Stomach smooth muscle (tissue), 2 donors: Measurements from ENCODE around the gene TUBGCP3.

Source experiments
- H3K27ac ChIP-seq: one replicate; pipeline ENCODE4 v1.7.0; 2013; ENCODE audit warnings: mild to moderate bottlenecking, low read length, inconsistent platforms
- H3K27me3 ChIP-seq, 2 donors: one replicate each; pipeline ENCODE4 v1.7.0; 2013; ENCODE audit warnings: low read length in 2 of 2; ENCODE audit not compliant: insufficient read depth in 2 of 2, control insufficient read depth in 1 of 2
- H3K36me3 ChIP-seq, 2 donors: one replicate each; pipeline ENCODE4 v1.7.0; 2013; ENCODE audit warnings: low read length in 2 of 2; ENCODE audit not compliant: control insufficient read depth in 2 of 2, insufficient read depth in 2 of 2
- H3K4me1 ChIP-seq: one replicate; pipeline ENCODE4 v1.7.0; 2013; ENCODE audit warnings: low read length; ENCODE audit not compliant: control insufficient read depth, insufficient read depth
- H3K4me3 ChIP-seq, 2 donors: one replicate each; pipeline ENCODE4 v1.7.0; 2013; ENCODE audit warnings: low read length in 2 of 2
- H3K9ac ChIP-seq, 2 donors: one replicate each; pipeline ENCODE4 v1.7.0; 2013; ENCODE audit warnings: low read length in 2 of 2, mild to moderate bottlenecking in 1 of 2
- H3K9me3 ChIP-seq, 2 donors: one replicate each; pipeline ENCODE4 v1.7.0; 2013; ENCODE audit warnings: low read length in 2 of 2; ENCODE audit not compliant: control insufficient read depth in 2 of 2
- donor health status: healthy.
- donor health status: Pancreatic carcinoma.

TUBGCP3 gene

DNA sequence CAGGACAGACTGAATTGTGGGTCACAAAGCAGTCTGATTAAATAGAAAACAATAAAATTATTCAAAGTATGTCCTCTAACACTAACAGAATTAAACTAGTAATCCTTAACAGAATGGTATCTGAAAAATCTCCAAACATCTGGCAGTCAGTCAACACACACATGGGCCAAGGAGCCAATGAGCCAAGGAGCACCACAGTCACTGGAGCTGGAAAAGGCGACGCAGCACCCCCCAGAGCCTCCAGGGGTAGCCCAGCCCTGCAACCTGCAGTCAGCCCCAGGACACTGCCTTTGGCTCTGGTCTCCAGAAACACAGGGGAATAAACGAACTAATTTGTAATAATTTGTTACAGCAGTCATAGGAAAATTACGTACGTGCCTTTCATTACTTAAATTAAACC, 12.3 kb downstream of the TUBGCP3 start:
- H3K27ac ChIP-seq: no peak overlapping the region

DNA sequence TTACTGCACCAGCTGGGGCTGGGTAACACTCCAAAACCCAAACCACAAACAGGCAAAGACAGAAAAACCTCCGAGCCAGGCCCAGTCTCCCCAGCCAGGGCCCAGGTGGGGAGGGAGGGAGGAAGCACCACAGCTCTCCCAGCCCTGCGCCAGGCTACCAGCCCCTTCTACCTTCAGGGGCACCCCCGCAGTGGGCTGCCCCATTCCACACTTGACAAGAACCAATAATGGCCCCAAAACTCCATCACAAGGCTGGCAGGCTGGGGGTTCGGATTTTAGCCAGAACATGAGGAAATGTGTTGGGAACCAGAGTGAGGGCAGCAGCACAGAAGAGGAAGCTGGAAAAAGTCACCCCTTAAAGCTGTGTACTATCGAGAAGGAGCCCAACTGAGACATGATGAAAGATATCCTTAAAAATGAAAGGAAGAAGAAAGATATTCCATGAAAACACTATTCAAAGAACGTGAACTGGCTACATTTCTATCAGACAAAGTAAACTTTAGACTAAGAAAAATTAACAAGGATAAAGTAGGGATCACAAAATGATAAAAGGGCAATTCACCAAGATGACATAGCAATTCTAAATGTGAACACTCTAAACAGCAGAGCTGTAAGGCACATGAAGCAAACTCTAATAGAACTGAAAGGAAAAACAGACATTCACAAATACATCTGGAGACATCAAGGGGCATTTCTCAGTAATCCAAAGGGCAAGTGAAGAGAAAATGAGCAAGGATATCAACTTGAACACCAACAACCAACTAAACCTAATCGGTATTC, 12.9 kb downstream of the TUBGCP3 start:
- Histone ChIP-seq H3K9ac (peak overlapping the region in 1 of 2 donors; percentile 29), H3K27ac (no peak overlapping the region), H3K9me3 (no peaks in the 10 kb centered on the region), H3K27me3 (no peaks in the 10 kb centered on the region), H3K4me3 (no peak overlapping the region), H3K36me3 (no peaks in the 10 kb centered on the region), H3K4me1 (peaks cover 10% of the 10 kb centered on the region)

More for the DNA sequence above, 12.3 kb downstream of the TUBGCP3 start:
- Histone ChIP-seq H3K9me3 (no peaks in the 10 kb centered on the region), H3K27me3 (no peaks in the 10 kb centered on the region), H3K36me3 (no peaks in the 10 kb centered on the region), H3K9ac (no peak overlapping the region), H3K4me3 (no peak overlapping the region), H3K4me1 (peaks cover 10% of the 10 kb centered on the region)

DNA sequence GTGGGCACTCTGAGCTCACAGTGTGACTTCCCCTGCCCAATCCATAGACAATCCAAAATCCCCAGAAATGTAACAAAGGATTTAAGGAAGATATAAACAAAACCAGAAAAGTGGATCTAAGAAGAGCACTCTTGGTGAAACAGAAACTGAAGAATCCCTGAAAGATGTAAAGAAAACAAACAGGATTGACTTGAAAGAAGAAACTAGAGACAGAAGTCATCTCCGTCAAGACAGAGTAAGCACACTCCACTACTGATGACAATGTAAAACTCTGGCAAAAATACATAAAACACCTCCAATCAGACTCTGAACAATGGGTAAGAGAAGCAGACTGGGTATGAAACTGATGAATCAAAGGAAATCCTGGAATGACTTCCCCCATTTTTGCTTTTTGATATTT, 13.5 kb downstream of the TUBGCP3 start:
- Histone ChIP-seq H3K27ac (no peak overlapping the region), H3K9me3 (no peaks in the 10 kb centered on the region), H3K36me3 (no peaks in the 10 kb centered on the region), H3K27me3 (no peaks in the 10 kb centered on the region), H3K4me1 (peaks cover 10% of the 10 kb centered on the region), H3K4me3 (no peak overlapping the region), H3K9ac (no peak overlapping the region)

DNA sequence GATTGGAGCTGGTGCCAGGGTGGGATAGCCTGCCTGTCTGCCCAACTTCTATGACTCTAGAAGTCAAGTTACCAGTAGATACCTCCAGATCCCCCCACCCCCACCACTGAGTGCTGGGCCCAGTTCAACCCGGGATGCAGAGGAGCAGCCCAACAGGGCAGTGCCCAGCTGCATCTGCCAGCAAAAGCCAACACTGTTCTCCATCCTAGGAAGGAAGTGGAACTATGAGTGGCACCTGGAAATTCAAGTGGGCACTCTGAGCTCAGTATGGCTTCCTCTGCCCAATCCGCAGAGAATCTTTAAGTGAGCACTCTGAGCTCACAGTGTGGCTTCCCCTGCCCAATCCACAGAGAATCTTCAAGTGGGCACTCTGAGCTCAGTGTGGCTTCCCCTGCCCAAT, 14.2 kb downstream of the TUBGCP3 start:
- Histone ChIP-seq H3K9me3 (no peaks in the 10 kb centered on the region), H3K36me3 (peaks cover under 1 to 1% of the 10 kb centered on the region in 2 donors), H3K4me1 (peaks cover 10% of the 10 kb centered on the region), H3K9ac (no peak overlapping the region), H3K4me3 (no peak overlapping the region), H3K27me3 (no peaks in the 10 kb centered on the region), H3K27ac (no peak overlapping the region)

DNA sequence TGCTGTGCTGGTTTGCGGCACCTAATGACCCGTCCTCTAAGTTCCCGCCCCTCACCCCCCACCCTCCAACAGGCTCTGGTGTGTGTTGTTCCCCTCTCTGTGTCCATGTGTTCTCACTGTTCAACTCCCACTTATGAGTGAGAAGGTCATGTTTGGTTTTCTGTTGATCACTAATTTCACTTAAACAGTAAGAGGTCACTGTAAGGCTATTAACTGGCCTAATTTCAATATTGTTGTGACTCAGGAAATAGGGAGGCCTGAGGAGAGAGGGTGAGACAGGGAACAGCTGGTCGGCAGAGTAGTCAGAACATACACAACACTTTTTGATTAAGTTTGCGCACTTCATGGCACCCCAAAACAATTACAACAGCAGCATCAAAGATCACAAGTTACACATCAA, 15.6 kb downstream of the TUBGCP3 start:
- H3K36me3 ChIP-seq: peaks cover 13 to 14% of the 10 kb centered on the region in 2 donors
- no peak overlapping the region for H3K9ac ChIP-seq
- H3K9me3 ChIP-seq: no peaks in the 10 kb centered on the region
- H3K4me1 ChIP-seq: peaks cover 10% of the 10 kb centered on the region
- no peak overlapping the region for H3K27ac ChIP-seq
- H3K27me3 ChIP-seq: no peaks in the 10 kb centered on the region
- no peak overlapping the region for H3K4me3 ChIP-seq

DNA sequence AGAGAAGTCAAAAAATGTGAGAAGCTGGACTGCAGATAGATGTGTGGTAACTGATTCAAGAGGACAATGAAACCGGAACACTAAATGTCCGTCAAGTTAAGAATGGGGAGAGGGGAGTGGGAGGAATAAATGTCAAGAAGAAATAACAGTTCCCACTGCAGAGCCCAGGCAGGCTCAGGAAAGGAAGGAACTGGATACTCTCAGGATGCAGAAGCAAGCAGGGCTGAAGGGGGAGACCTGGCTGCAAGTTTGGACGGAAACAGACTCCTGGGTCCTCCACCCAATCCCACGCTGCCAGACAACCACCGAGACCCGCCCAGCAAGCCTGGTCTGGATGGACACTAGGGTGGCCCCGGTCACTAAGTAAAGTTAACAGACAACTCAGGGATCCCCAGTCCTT, 18.1 kb downstream of the TUBGCP3 start:
- no peak overlapping the region for H3K9ac ChIP-seq
- H3K27ac ChIP-seq: no peak overlapping the region
- peaks cover 3% of the 10 kb centered on the region for H3K4me1 ChIP-seq
- H3K36me3 ChIP-seq: peaks cover 14 to 17% of the 10 kb centered on the region in 2 donors
- no peaks in the 10 kb centered on the region for H3K9me3 ChIP-seq
- H3K27me3 ChIP-seq: no peaks in the 10 kb centered on the region
- H3K4me3 ChIP-seq: no peak overlapping the region

DNA sequence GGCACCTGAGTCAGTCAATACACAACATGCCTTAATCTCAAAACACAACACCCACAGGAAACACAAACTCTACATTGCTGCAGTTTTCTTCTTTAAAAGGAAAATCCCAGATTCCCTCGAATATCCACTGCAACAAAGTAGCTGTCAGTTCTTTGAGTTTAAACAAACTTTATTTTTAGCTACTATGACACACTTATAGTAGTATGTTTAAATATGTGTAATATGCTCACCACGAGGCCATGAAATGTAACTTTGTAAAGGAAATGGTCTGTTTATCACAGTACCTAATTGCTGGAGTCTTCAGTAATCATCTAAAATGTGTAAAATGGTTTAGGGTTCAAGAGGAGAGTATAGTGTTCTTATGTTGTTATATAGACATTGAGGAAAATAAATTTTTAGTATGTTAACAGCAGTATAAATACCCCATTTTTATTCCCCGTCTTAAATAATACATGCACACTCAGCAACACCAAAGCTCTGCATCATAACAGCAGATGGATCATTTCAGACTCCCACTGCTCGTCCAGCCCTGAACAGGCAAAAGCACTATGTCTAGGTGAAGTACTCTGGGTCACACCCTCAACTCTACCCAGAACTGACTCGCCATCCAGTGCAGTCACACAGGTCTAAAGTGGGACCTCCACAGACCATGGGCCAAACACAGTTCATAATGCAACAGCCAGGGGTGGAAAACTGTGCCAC, 20.6 kb downstream of the TUBGCP3 start:
- Histone ChIP-seq H3K4me3 (no peak overlapping the region), H3K4me1 (no peaks in the 10 kb centered on the region), H3K27ac (no peak overlapping the region), H3K9ac (no peak overlapping the region), H3K9me3 (no peaks in the 10 kb centered on the region), H3K36me3 (peaks cover 18 to 22% of the 10 kb centered on the region in 2 donors), H3K27me3 (no peaks in the 10 kb centered on the region)

DNA sequence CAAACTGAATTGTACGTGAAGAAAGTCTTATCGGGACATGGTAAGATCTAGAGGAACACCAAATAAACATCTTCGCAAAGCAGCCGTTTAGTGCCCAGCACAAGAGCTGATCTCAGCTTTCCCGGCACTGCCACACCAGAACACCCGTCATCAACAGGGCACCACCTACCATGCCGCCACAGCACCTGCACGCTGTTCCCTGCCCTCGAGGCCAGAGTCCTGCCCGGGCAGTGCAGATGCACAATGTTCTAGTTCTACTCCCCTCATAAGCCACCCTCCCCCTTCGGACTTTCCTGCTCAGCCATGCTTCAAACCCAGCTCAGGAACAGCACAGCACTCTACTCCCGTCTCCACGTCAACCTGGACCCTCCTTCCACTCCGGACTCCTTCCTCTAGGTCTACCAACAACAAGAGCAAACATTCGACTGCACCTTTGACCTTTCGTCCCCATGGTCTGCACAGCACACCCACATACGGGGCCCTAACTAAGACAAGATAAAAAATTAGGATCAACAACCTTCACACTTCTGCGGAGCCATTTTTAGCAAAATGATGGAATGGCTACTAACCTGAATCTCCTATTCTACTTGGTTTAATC, 25.1 kb downstream of the TUBGCP3 start:
- Histone ChIP-seq H3K27me3 (no peaks in the 10 kb centered on the region), H3K36me3 (peaks cover 22 to 27% of the 10 kb centered on the region in 2 donors)

DNA sequence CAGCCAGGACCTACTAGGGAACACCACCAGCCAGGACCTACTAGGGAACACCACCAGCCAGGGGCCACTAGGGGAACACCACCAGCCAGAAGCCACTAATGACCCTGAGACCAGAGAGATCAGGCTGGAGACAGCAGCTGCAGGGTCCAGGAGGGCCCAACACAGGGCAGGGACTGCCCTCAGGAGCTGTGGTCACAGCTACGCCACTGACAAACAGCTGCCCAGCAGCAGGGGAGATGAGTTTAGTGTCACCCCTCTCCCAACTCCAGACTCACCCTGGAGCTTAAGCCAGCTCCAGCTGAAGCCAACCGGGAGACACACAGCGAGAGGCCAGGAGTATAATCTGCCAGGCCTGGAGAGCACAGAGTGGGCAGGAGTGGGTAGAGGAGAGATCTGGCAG, 25.7 kb downstream of the TUBGCP3 start:
- peaks cover 22 to 27% of the 10 kb centered on the region in 2 donors for H3K36me3 ChIP-seq
- H3K27me3 ChIP-seq: no peaks in the 10 kb centered on the region
- H3K9ac ChIP-seq: no peak overlapping the region
- H3K4me1 ChIP-seq: no peaks in the 10 kb centered on the region
- H3K4me3 ChIP-seq: no peak overlapping the region
- H3K9me3 ChIP-seq: no peaks in the 10 kb centered on the region
- no peak overlapping the region for H3K27ac ChIP-seq

More for the DNA sequence above, 25.1 kb downstream of the TUBGCP3 start:
- H3K4me3 ChIP-seq: no peak overlapping the region
- no peaks in the 10 kb centered on the region for H3K4me1 ChIP-seq
- H3K9me3 ChIP-seq: no peaks in the 10 kb centered on the region
- no peak overlapping the region for H3K27ac ChIP-seq
- H3K9ac ChIP-seq: no peak overlapping the region

DNA sequence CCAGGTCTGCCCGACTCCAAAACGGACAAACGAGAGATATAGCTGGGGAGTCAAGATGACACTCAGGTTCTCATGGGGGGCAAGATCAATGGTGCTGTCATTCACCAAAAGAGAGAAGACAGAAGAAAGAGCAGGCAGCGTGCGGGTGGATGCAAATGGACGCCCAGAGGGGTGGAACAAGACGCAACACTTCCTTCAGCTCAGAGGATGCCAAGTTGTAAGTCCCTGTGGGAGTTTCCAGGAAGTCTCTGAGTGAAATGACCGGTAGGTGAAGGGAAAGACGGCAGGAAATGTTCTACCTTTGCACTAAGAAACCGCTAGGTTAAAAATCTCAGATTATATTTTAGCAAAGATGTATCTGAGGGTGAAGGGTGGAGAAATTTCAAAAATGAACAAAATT, 26.5 kb downstream of the TUBGCP3 start:
- H3K9me3 ChIP-seq: no peaks in the 10 kb centered on the region
- H3K4me3 ChIP-seq: no peak overlapping the region
- H3K9ac ChIP-seq: no peak overlapping the region
- H3K4me1 ChIP-seq: no peaks in the 10 kb centered on the region
- H3K27ac ChIP-seq: no peak overlapping the region
- no peaks in the 10 kb centered on the region for H3K27me3 ChIP-seq
- peaks cover 22 to 27% of the 10 kb centered on the region in 2 donors for H3K36me3 ChIP-seq
